Peyer's patch (tissue), 4 donors: Measurements from ENCODE around the gene EYS.

Experiments
- CTCF ChIP-seq, 6 experiments: fragments of 450-650 bp in 4 of 6; fragments of 200-600 bp in 2 of 6; sonication (generic) in 1 of 6; IDR thresholded peaks; one replicate each; pipeline ENCODE4 v1.5.1; 2017 to 2019; ENCODE audit warnings: antibody characterized with exemption in 6 of 6, mild to moderate bottlenecking in 3 of 6, moderate library complexity in 1 of 6
- POLR2A ChIP-seq, 2 donors: fragments of 450-650 bp; IDR thresholded peaks; one replicate each; pipeline ENCODE4 v1.5.1; 2017; ENCODE audit warnings: antibody characterized with exemption in 2 of 2, mild to moderate bottlenecking in 2 of 2, moderate library complexity in 2 of 2

- TF ChIP-seq CTCF (IDR thresholded peaks at IDR 0.05): no peak
- no peak for TF ChIP-seq POLR2A (IDR thresholded peaks at IDR 0.05)
Observed at GRCh38 chr6:64591676-64592036, 1115.4 kb downstream of the EYS start.
